CD4-positive, CD25-positive, alpha-beta regulatory T cell (primary cell): Measurements from ENCODE around the gene RPTOR. TPM values are rescaled to one million over a fixed set of nuclear protein-coding genes. Genes with fewer than 3 reads are reported as not detected.

Source experiments
- ATAC-seq, 2 donors: fragments of 150-1000 bp; cut with Tn5 transposase; one replicate each; pipeline ENCODE4 v1.10.0; 2021; ENCODE audit warnings: low read depth in 2 of 2, moderate number of reproducible peaks in 2 of 2, moderate library complexity in 1 of 2
- DNase-seq, 3 donors: peaks; one replicate each; pipeline versions ENCODE4 v3.0.0 to v3.0.0-alpha.2; 2012 to 2022; ENCODE audit warnings: mixed read lengths in 1 of 3
- H3K27ac ChIP-seq: one replicate; pipeline ENCODE4 v1.7.0; 2013; ENCODE audit warnings: mild to moderate bottlenecking, low read length; ENCODE audit not compliant: insufficient read depth, poor library complexity, severe bottlenecking
- H3K27me3 ChIP-seq: one replicate; pipeline ENCODE4 v1.7.0; 2013; ENCODE audit warnings: low read length; ENCODE audit not compliant: control insufficient read depth, insufficient read depth
- H3K36me3 ChIP-seq: one replicate; pipeline ENCODE4 v1.7.0; 2013; ENCODE audit warnings: mild to moderate bottlenecking, low read length, moderate library complexity; ENCODE audit not compliant: control insufficient read depth, insufficient read depth
- H3K4me1 ChIP-seq: 2 replicates; pipeline ENCODE4 v1.7.0; 2013; ENCODE audit warnings: mild to moderate bottlenecking, low read length; ENCODE audit not compliant: insufficient read depth, control insufficient read depth, poor library complexity, severe bottlenecking
- H3K4me3 ChIP-seq: one replicate; pipeline ENCODE4 v1.7.0; 2013; ENCODE audit warnings: low read depth, mild to moderate bottlenecking, low read length, moderate library complexity
- H3K9me3 ChIP-seq, 2 experiments: 1 replicate in 1 of 2; 2 replicates in 1 of 2; pipeline ENCODE4 v1.7.0; 2013; ENCODE audit warnings: low read length in 2 of 2, mild to moderate bottlenecking in 1 of 2, moderate library complexity in 1 of 2; ENCODE audit not compliant: control insufficient read depth in 2 of 2
- H3K27ac Mint-ChIP-seq, 3 donors: one replicate each; pipeline ENCODE4 v1.8.0; 2020 to 2022; ENCODE audit warnings: mild to moderate bottlenecking in 3 of 3, mixed read lengths in 3 of 3, moderate library complexity in 2 of 3
- H3K27me3 Mint-ChIP-seq: one replicate; pipeline ENCODE4 v1.8.0; 2022; ENCODE audit warnings: mild to moderate bottlenecking, mixed read lengths
- H3K36me3 Mint-ChIP-seq: one replicate; pipeline ENCODE4 v1.8.0; 2020; ENCODE audit warnings: mixed read lengths
- H3K4me1 Mint-ChIP-seq, 4 donors: one replicate each; pipeline ENCODE4 v1.8.0; 2020 to 2022; ENCODE audit warnings: mixed read lengths in 4 of 4, mild to moderate bottlenecking in 1 of 4
- H3K4me3 Mint-ChIP-seq, 4 donors: one replicate each; pipeline ENCODE4 v1.8.0; 2020 to 2022; ENCODE audit warnings: mild to moderate bottlenecking in 4 of 4, mixed read lengths in 4 of 4, moderate library complexity in 3 of 4
- H3K9me3 Mint-ChIP-seq, 7 donors: one replicate each; pipeline ENCODE4 v1.8.0; 2020 to 2022; ENCODE audit warnings: mixed read lengths in 7 of 7, mild to moderate bottlenecking in 3 of 7, moderate library complexity in 2 of 7
- polyA plus RNA-seq, 4 donors: library from polyadenylated mRNA; unstranded; fragments of 300-500 nt; fragmentation: Illumina TruSeq; gene quantifications; one replicate each; pipeline ENCODE4 v1.2.3, GENCODE V29; 2021
- total RNA-seq: library from RNA; stranded (reverse); gene quantifications from one replicate; pipeline ENCODE4 v1.2.3, GENCODE V29; 2022

The RPTOR gene
- total and polyA plus RNA-seq, 5 donors from 2014 or later: 4.7 to 70.1 (median 8.2) TPM

- no peak overlapping the region for H3K4me3 ChIP-seq
- H3K4me1 ChIP-seq: peaks cover 15% of the 10 kb centered on the region
These were observed 455.6 kb downstream of the RPTOR start for GRCh38 chr17:81000334-81000630.

GRCh38 chr17:81000631-81001357 lies 456.2 kb downstream of the RPTOR start:
- peaks cover 0 to 2% (median 0%) of the 10 kb centered on the region in 7 donors for H3K9me3 Mint-ChIP-seq
- H3K27ac Mint-ChIP-seq: peak overlapping the region in 1 of 3 donors; percentile 9
- ATAC-seq: no peak

More at GRCh38 chr17:81000334-81000630, 455.6 kb downstream of the RPTOR start:
- Mint-ChIP-seq H3K9me3 (peaks cover 0 to 2% (median 0%) of the 10 kb centered on the region in 7 donors), H3K4me1 (peaks cover 0 to 29% (median 12%) of the 10 kb centered on the region in 4 donors), H3K27me3 (peaks cover 32% of the 10 kb centered on the region), H3K27ac (no peak overlapping the region), H3K4me3 (no peak overlapping the region), H3K36me3 (no peaks in the 10 kb centered on the region)
- Histone ChIP-seq H3K27ac (no peak overlapping the region), H3K27me3 (peaks cover 4% of the 10 kb centered on the region), H3K36me3 (peaks cover 32% of the 10 kb centered on the region), H3K9me3 (no peaks in the 10 kb centered on the region)
- DNase-seq (no peak), ATAC-seq (no peak)

GRCh38 chr17:81002013-81002384 lies 457.4 kb downstream of the RPTOR start:
- H3K36me3 Mint-ChIP-seq: no peaks in the 10 kb centered on the region
- H3K27me3 ChIP-seq: peaks cover 10% of the 10 kb centered on the region
- ATAC-seq (no peak), DNase-seq (no peak)
- no peak overlapping the region for H3K27ac ChIP-seq
- H3K27ac Mint-ChIP-seq: no peak overlapping the region
- H3K9me3 ChIP-seq: no peaks in the 10 kb centered on the region
- peaks cover 18% of the 10 kb centered on the region for H3K36me3 ChIP-seq
- peaks cover 44% of the 10 kb centered on the region for H3K27me3 Mint-ChIP-seq
- H3K4me1 ChIP-seq: peaks cover 15% of the 10 kb centered on the region
- peaks cover 0 to 2% (median 0%) of the 10 kb centered on the region in 7 donors for H3K9me3 Mint-ChIP-seq
- H3K4me3 ChIP-seq: no peak overlapping the region
- peak overlapping the region in 2 of 4 donors; percentile 19 to 84 for H3K4me3 Mint-ChIP-seq
- peaks cover 0 to 24% (median 15%) of the 10 kb centered on the region in 4 donors for H3K4me1 Mint-ChIP-seq

More at GRCh38 chr17:81000631-81001357, 456.2 kb downstream of the RPTOR start:
- H3K4me1 ChIP-seq: peaks cover 15% of the 10 kb centered on the region
- peaks cover 4% of the 10 kb centered on the region for H3K27me3 ChIP-seq
- no peak for DNase-seq
- H3K4me3 ChIP-seq: no peak overlapping the region
- H3K4me3 Mint-ChIP-seq: peak overlapping the region in 1 of 4 donors; percentile 19
- H3K4me1 Mint-ChIP-seq: peaks cover 0 to 25% (median 12%) of the 10 kb centered on the region in 4 donors
- no peaks in the 10 kb centered on the region for H3K36me3 Mint-ChIP-seq
- peaks cover 32% of the 10 kb centered on the region for H3K27me3 Mint-ChIP-seq
- H3K9me3 ChIP-seq: no peaks in the 10 kb centered on the region
- peaks cover 29% of the 10 kb centered on the region for H3K36me3 ChIP-seq
- no peak overlapping the region for H3K27ac ChIP-seq

GRCh38 chr17:81002409-81003361 lies 458.0 kb downstream of the RPTOR start:
- Histone ChIP-seq H3K4me3 (no peak overlapping the region), H3K27ac (no peak overlapping the region), H3K4me1 (peaks cover 15% of the 10 kb centered on the region), H3K36me3 (peaks cover 15% of the 10 kb centered on the region), H3K27me3 (peaks cover 10% of the 10 kb centered on the region), H3K9me3 (no peaks in the 10 kb centered on the region)
- DNase-seq: no peak
- Mint-ChIP-seq H3K4me3 (peak overlapping the region; percentile 19 to 81 (median 42)), H3K27ac (peak overlapping the region in 1 of 3 donors; percentile 4), H3K9me3 (peaks cover 0 to 2% (median 0%) of the 10 kb centered on the region in 7 donors), H3K36me3 (no peaks in the 10 kb centered on the region), H3K4me1 (peaks cover 0 to 24% (median 15%) of the 10 kb centered on the region in 4 donors), H3K27me3 (peaks cover 51% of the 10 kb centered on the region)
- peak in 1 of 2 donors; percentile 10 for ATAC-seq

GRCh38 chr17:81003711-81004475 lies 459.3 kb downstream of the RPTOR start:
- no peak overlapping the region for H3K27ac Mint-ChIP-seq
- no peaks in the 10 kb centered on the region for H3K36me3 Mint-ChIP-seq
- no peaks in the 10 kb centered on the region for H3K9me3 ChIP-seq
- peak overlapping the region in 2 of 4 donors; percentile 38 to 81 for H3K4me3 Mint-ChIP-seq
- no peak overlapping the region for H3K4me3 ChIP-seq
- H3K36me3 ChIP-seq: peaks cover 4% of the 10 kb centered on the region
- peaks cover 51% of the 10 kb centered on the region for H3K27me3 Mint-ChIP-seq
- peaks cover 0 to 2% (median 0%) of the 10 kb centered on the region in 7 donors for H3K9me3 Mint-ChIP-seq
- H3K27ac ChIP-seq: no peak overlapping the region
- H3K4me1 ChIP-seq: peaks cover 15% of the 10 kb centered on the region
- H3K4me1 Mint-ChIP-seq: peaks cover 0 to 24% (median 15%) of the 10 kb centered on the region in 4 donors
- no peak for ATAC-seq
- DNase-seq: peak in 1 of 3 donors; percentile 24
- peaks cover 10% of the 10 kb centered on the region for H3K27me3 ChIP-seq

GRCh38 chr17:81006891-81007290 lies 462.3 kb downstream of the RPTOR start:
- Mint-ChIP-seq H3K4me1 (peaks cover 0 to 20% (median 11%) of the 10 kb centered on the region in 4 donors), H3K27ac (no peak overlapping the region), H3K36me3 (peaks cover 6% of the 10 kb centered on the region), H3K4me3 (no peak overlapping the region), H3K9me3 (peaks cover 0 to 15% (median 4%) of the 10 kb centered on the region in 7 donors), H3K27me3 (peaks cover 52% of the 10 kb centered on the region)
- H3K27ac ChIP-seq: no peak overlapping the region
- peaks cover 4 to 12% of the 10 kb centered on the region in 2 experiments for H3K9me3 ChIP-seq
- no peaks in the 10 kb centered on the region for H3K36me3 ChIP-seq
- peaks cover 15% of the 10 kb centered on the region for H3K4me1 ChIP-seq
- ATAC-seq: no peak
- DNase-seq: no peak
- peaks cover 10% of the 10 kb centered on the region for H3K27me3 ChIP-seq
- no peak overlapping the region for H3K4me3 ChIP-seq

- peaks cover 10% of the 10 kb centered on the region for H3K27me3 ChIP-seq
- H3K36me3 ChIP-seq: no peaks in the 10 kb centered on the region
- Mint-ChIP-seq H3K4me1 (peaks cover 0 to 12% (median 8%) of the 10 kb centered on the region in 4 donors), H3K27ac (no peak overlapping the region), H3K27me3 (peaks cover 41% of the 10 kb centered on the region), H3K36me3 (peaks cover 6% of the 10 kb centered on the region), H3K9me3 (peaks cover 0 to 17% (median 5%) of the 10 kb centered on the region in 7 donors), H3K4me3 (no peak overlapping the region)
- DNase-seq: no peak
- ATAC-seq: no peak
- no peak overlapping the region for H3K4me3 ChIP-seq
- no peak overlapping the region for H3K27ac ChIP-seq
- H3K9me3 ChIP-seq: peaks cover 4 to 12% of the 10 kb centered on the region in 2 experiments
- H3K4me1 ChIP-seq: peaks cover 15% of the 10 kb centered on the region
These were observed 463.5 kb downstream of the RPTOR start for GRCh38 chr17:81008140-81008539.
